GM19468 (cell line): ENCODE data around the gene RNU1-3.
"Not testable (repeated sequence)": the region's sequence is repeated elsewhere in the genome, so short reads cannot be mapped to it uniquely, and the experiment has no call there.

Experiments
- ATAC-seq: cut with Tn5 transposase; IDR thresholded peaks from one replicate; pipeline ENCODE4 v1.9.1; 2021; ENCODE audit warnings: mild to moderate bottlenecking, moderate library complexity, moderate number of reproducible peaks; ENCODE audit not compliant: unreplicated experiment; ENCODE audit errors: extremely low read depth

RNU1-3 gene

DNA sequence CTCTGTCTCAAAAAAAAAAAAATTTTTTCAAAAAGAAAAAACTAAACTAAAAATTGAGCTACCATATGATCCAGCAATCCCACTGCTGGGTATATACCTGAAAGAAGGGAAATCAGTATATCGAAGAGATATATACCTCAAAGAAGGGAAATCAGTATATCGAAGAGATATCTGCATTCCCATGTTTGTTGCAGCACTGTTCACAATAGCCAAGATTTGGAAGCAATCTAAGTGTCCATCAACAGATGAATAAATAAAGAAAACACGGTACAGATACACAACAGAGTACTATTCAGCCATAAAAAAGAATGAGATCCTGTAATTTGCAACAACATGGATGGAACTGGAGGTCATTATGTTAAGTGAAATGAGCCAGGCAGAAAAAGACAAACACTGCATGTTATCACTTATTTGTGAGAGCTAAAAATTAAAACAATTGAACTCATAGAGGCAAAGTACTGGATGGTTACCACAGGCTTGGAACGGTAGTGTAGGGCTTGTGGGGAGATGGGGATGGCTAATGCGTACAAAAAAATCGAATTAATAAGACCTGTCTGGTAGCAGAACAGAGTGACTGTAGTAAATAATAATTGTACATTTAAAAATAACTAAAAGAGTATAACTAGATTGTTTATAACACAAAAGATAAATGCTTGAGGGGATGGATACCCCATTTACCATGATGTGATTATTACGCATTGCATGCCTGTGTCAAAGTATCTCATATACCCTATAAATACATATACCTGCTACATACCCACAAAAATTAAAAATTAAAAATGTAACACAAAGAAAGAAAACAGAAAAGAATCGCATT is 25.4 kb downstream of the RNU1-3 start:
- not testable (repeated sequence) for ATAC-seq

DNA sequence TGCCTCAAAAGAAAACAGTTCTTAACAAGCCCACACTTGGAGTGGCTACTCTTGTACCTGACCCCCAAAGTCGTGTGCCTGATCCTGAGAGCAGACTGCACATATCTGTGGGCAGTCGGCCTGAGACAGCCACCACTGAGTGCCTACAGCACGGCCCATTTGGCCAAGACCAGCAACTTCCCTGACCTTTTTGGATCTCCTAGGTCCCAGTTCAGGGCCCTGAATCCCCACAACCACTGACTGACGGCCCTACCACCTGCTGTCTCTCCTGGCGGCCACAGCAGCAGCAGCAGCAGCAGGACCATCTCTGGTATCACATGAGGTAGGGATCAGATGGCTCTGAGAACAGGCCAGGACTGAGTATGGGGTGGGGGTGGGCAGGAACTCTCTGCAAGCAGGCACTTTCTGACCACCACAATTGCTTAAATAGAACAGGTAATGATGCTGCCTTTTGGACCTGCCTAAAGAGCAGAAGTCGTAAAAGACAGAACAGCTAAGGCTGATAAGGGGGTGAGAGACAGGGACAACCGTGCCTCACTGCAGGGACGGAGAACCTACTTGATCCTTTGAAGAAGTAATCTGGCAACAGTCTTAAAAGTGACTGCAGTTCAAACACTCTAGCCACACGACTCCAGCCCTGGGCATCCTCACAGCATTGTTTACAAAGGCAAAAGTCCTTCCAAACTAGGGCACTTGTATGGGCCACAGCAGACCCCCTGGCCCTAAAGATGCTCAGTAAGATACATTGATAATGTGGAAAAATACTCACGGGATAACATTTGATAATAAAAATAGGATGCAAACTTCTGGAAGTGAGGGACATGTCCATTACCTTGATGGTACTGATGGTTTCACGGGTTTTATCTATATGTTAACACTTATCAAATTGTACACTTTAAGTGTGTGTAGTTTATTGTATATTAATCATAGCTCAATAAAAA is 27.4 kb downstream of the RNU1-3 start:
- ATAC-seq: not testable (repeated sequence)

DNA sequence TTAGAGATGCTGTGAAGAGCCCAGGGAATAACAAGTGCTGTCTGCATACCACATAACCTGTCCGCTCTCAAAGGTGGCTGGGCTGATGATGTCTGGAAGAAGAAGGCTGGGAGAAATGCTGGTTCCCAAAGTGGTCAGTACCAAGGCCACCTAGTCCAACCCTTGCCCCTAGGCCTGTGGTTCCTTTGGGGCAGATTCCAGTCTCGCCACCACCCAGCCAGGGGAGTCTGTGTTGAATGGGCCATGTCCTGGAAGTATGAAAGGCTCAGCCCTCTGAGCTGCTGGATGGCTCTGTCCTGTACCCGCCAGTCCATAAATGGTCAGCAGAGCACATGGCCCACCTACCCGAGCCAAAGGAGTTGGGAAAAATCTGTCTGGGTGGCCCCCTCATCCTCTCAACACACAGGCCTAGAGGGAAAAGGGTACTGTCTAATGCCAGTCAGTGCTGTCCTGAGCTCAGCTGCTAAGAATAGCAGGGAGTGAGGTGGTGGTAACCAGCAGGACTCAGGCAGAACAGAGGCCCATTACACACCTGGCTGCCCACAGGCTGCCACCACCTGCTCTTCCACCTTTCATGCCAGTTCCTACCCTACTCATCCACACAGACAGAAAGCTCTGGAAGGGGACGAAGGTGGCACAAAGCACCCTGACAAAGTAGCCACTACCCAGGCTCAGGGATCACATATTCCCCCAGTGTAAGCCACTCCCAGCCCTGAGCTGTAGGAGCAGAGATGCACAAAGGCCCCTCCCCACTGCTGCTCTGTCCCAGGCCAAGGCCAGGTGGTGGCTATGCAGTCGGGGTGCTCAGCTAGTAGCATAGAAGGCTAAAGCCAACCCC is 28.6 kb downstream of the RNU1-3 start:
- not testable (repeated sequence) for ATAC-seq

DNA sequence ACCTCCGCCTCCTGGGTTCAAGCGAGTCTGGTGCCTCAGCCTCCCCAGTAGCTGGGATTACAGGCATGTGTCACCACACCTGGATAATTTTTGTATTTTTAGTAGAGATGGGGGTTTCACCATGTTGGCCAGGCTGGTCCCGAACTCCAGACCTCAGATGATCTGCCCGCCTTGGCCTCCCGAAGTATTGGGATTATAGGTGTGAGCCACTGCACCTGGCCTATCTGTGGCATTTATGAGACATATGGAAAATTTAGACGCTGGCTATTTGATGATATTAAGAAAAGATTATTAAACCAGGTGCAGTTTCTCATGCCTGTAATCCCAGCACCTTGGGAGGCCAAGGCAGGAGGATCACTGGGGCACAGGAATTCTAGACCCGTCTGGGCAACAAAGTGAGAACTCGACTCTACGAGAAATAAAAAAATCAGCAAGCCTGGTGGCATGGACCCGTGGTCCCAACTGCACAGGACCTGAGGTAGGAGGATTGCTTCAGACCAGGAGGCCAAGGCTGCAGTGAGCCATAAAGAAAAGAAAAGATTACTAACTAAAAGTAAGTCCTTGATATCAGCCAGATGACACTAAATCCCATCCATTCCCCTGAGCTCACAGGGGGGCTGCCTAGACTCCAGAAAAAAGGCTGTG is 30.1 kb downstream of the RNU1-3 start:
- ATAC-seq: not testable (repeated sequence)

DNA sequence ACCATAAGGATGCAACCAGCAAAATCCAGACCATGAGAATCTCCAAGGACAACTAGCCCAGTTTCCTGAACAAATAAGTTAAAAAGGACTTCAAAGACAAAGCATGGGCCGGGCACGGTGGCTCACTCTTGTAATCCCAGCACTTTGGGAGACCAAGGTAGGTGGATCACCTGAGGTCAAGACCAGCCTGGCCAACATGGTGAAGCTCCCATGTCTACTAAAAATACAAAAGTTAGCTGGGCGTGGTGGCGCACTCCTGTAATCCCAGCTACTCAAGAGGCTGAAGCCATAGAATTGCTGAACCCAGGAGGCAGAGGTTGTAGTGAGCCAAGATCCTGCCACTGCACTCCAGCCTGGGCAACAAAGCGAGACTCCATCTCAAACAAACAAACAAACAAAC is 30.8 kb downstream of the RNU1-3 start:
- not testable (repeated sequence) for ATAC-seq

DNA sequence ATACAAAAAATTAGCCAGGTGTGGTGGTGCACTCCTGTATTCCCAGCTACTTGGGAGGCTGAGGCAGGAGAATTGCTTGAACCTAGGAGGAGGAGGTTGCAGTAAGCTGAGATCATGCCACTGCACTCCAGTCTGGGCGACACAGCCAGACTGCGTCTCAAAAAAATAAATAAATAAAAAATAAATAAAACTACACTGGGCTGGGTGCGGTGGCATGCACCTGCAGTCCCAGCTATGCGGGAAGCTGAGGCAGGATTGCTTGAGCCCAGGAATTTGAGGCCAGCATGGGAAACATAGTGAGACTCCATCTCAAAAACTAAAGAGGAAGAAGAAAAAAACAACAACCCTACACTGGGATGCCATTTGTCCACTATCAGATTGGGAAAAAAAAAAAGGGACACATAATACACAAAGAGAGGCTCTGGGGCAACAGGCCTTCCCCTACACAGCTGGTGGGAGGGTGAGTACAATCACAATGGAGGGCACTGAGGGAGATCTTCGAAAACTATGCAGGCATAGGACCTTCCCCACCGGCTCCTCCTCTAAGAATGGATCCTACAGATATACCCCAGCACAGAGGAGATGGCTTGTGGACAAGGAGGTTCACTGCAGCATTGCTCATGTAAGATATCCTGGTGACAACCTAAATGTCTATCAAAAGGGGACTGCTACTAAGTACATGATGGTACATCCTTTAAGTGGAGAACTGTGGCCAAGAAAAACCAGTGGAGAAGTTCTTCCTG is 33.0 kb downstream of the RNU1-3 start:
- ATAC-seq: not testable (repeated sequence)

DNA sequence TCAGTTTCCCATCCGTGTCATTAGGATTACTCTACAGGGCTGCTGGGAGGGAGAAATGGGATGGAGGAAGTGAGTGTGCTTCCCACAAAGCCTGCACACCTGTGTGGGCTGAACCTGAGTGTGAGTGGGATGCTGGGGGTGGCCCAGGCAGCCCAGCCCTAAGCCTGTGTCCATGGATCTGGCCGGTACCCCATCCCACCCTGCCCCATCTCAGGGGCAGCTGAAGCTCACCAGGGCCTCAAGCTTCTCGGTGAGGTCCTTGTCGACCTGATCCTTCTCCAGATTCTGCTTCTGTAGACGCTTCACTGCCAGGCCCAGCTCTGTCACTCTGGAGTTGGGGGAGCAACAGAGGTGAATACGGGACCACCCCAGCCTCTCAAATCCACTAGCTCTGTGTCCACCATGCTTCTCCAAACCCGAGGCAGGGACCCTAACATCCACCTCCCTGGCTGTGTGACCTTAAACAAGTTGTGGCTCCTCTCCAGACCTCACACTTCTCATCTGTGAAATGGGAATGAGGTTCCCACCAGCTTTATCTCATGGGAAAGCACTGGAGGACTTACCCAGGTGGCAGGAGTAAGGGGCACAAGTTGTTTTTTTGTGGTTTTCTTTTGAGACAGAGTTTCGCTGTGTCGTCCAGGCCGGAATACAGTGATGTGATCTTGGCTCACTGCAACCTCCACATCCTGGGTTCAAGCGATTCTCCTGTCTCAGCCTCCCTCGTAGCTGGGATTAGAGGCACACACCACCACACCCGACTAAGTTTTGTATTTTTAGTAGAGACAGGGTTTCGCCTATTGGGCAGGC is 34.5 kb downstream of the RNU1-3 start:
- not testable (repeated sequence) for ATAC-seq

DNA sequence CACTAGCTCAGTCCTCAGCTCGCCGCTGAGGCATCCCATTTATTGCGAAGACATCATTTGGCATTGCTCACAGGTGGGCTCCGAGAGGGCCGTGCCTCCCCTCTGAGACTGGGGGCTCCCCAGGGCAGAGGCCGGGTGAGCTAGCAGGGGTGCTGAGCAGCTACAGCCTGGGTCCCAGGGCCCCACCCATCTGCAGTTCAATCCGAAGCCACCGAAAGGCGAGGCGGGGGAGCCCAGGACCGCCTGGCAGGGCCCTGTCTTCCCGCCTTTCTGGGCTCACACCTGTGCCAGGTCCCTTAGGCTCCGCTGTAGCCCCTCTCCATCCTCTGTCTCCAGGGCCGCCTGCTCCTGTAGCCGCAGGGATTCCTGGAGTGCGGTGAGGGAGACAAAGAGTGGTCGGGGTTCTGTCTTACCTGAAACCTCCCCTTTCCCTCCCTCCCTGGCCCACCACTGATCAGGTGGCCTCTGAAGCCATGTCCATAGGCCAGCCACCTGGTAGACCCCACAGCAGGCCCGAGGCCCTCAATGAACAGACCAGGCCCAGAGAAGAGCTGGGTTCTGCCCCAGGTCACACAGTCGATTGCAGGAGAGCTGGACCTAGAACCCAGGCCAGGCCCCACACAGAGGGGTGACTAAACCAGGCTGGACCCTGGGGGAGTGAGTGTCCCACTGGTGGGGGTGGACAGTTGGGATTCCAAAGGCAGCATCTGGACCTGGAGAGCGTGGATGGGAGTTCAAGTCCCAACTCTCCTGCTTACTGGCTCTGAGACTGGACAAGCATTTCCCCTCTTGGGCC is 35.3 kb downstream of the RNU1-3 start:
- ATAC-seq: no peak

DNA sequence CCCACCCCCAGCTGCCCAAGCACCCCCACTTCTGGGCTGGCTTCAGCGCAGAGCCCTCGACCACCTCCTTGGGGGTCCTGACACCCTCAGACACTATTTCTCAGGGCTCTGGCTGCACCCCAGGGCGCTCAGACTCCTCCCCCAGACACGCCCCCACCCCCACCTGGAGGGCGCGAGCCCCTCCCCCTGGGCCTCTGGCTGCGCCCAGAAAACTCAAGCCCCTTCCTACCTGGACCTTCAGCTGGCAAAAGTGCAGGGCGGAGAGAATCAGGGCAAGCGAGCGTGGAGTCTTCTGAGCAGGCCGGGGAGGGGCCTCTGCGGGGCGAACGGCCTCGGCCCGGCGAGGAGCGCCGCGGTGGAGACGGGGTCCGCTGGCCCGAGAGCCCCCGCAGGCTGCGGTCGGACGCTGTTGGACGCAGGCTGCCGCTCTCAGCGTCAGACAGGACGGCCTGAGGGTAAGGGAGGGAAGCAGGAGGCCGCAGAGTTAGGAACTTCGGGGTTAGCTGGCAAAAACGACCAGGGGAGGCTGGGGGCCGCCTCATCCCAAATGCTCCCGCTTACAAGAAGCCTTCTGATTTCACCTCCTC is 36.0 kb downstream of the RNU1-3 start:
- no peak for ATAC-seq

DNA sequence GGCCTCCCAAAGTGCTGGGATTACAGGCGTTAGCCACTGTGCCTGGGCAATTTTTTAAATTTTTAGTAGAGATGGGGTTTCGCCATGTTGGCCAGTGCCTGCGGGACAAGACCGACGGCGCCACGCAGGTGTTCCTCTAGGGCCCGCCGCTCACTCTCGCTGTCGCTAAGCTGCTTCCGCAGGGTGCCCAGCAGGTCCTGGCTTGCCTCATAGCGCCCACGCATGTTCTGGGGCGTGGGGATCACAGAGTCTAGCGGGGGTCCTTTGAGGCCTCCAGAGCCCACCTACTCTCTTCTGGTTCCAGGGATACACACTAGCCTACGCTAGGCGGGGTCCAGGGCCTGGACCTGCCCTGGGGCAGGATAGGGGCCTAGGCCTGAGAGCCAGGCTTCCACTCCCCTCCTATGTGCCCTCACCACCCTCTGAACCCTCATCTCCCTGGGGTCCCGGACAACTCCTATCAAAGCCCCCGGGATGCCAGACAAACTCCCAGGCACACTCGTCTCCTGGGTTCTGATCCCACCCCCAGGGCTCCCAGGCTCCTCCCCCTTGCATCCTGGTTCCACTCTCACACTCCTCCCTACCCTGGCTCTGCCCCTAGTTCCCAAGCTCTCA is 36.7 kb downstream of the RNU1-3 start:
- not testable (repeated sequence) for ATAC-seq

DNA sequence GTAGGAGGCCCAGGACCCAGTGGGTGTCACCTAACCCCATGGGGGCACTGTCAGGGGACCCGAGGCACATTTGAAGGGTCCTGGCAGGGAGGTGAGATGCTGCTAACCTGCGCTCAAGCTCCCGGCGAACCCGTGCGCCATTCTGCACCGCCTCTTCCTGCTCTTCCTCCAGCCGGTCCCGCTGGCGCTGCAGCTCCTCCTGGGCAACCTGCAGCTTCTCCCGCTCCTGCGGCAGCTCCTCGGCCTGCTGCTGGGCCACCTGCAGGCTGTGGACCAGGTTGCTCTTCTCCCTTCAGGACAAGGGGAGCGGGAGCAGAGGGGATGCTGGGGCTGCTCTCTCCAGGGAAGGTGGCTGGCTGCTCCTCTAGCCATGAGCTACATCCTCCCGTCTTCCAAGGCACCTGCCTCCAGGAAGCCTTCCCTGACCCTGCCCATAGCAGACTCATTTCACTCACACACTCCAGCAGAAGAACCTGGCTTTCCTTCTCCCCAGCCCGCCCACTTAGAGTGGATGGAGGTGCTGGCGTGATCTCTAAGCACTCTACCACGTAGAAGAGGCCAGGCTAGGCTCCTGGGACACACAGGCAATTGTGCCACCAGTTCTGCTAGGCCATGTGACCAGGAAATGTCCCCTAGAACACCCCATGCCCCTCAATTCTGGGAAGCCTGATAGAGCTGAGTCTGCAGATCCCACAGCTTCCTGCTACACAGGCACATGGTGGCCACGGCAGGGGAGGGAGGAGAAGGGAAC is 38.2 kb downstream of the RNU1-3 start:
- no peak for ATAC-seq

DNA sequence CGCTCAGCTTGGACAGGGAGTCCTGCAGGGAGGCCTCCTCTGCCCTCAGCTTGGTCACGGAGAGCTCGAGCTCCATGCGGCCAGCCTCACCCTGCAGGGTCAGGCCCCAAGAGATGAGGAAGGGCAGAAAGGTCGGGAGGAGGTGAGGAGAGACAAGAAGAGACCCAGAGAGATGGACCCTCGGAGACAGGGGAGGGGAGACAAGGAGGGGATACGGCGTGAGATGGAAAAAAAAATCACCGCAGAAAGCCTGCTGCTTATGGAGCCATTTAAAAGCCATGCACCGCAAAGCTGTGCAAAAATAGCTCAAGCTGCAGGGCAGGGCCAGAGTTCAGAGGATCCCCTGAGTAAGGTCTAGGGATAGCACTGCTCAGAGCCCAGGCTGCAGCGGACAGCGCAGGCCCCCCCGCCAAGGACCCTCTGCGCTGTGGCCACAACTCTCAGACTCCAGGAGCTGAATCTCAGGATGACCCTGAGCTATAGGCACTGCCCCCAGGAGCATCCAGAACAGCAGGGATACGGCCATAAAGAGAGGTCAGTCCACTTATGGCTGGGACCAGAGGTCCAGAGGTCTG is 40.3 kb downstream of the RNU1-3 start:
- ATAC-seq: not testable (repeated sequence)

DNA sequence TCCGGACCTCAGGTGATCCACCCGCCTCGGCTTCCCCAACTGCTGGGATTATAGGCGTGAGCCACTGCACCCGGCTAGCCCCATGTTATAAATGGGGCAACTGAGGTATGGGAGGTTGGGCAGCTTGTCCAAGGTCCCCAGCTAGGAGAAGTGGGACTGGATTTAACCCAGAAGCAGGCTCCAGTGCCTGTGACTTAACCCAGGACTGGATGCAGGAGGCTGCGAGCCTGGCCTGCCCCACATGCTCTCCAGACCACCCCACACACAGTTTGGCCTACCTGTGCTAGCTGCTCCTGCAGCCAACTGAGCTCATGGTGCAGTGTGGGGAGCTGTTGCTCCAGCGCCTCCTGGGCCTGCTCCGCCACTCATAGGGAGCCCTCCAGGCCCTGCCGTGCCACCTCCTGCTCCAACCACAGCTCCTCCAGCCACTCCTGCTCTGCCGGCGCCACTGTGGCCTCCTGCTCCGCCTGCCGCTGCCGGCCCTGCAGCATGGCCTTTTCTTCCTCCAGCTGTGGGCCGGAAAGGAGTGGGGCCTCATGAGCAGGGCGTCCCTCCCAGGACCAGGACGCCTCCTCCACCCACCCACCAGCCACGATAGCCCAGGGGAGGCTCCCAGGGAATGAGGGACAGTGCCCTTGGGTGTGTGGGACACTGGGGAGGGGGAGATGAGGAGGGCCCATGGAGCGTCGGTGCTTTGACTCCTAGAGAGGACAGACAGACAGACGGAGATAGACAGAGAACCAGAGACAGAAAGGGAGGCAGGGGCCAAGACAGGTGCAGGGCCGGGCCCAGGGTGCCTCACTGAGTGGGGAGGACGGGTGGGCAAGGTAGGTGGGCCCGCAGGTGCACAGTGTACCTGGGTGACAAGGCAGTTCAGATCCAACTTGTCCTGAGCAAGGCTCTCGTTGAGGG is 41.0 kb downstream of the RNU1-3 start:
- no peak for ATAC-seq

DNA sequence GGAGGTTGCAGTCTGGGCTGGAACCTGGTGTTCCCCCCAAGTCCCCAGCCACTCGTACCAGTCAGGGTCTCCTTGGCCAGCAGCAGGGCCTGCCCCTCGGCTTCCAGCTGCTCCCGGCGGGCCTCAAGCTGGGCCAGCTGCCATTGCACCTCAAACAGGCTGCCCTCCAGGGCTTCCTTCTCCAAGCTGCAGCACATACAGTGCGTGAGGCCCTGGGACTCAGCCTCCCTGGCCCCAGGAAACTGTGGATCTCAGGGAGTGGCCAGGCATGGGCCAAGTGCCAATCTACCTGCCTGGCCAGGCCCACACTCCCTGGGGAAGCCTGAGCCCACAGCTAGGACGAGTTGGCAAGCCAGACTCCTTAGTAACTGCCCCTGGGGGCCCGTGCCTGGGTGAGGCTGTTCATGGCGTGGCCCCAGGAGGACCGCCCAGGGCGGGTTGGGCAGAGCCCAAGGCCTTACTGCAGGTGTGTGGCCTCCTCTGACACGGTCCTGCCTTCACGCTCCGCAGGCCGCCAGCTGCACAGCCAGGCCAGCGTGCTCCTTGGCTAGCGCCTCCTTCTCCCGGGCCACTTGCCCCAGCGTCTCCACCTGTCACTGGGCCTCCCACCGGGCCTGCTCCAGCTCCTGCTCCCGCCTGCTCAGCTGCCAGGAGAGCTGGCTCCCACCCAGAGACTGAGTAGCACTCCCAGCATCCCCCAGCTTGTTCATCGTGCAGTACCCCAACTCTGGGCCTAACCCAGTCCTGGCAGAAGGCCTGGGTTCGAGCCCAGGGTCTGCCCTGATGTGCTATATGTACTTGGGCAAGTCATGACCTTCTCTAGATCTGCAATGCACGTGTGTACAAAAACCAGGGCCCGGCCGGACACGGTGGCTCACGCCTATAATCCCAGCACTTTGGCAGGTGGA is 42.7 kb downstream of the RNU1-3 start:
- ATAC-seq: not testable (repeated sequence)
